SIG-M5 treated with dmso at 0.1 percent for 504 hours (cell line): ENCODE measurements around the gene CD2AP.
"Not testable (repeated sequence)": the region's sequence is repeated elsewhere in the genome, so short reads cannot be mapped to it uniquely, and the experiment has no call there.

Experiments
- DNase-seq: peaks from one replicate; lab custom pipeline; 2025; ENCODE audit not compliant: unreplicated experiment; lab: John Stamatoyannopoulos, UW

The CD2AP gene

DNA sequence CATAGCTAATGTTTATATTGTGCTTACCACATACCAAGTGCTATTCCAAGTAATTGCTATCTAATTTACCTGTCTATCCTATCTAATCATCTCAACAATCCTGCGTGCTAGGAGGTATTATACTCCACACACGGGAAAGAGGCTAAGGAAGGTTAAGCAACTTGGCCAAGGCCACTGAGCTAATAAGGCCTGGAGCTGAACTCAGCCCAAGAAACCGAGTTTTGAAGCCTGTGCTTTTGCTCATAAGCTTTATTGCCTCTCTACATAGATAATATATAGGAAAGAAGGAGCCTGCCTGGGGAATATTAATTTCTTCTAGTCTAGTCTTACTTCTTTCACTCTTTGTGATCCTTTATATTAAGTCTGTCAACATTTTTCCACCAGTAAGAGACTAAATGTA is 153.0 kb downstream of the CD2AP start:
- DNase-seq = no peak

DNA sequence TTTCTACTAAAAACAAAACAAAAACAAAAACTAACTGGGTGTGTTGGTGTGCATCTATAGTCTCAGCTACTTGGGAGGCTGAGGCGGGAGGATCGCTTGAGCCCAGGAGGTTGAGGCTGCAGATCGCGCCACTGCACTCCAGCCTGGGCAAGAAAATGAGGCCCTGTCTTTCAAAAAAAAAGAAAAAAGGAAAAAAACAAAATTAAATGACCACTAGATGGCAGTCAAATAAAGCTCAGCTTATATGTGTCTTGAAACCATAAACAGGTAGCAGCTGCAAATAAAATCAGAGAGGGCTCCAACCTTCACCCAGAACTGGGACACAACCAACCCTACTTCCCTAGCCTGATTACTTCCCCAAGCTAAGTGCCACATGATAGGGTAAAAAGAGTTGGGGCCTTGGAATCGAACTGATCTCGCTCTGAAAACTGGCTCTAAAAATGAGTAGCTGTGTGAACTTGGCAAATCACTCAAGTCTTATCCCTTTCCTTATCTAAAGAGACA is 153.7 kb downstream of the CD2AP start:
- peak; percentile 17 for DNase-seq

DNA sequence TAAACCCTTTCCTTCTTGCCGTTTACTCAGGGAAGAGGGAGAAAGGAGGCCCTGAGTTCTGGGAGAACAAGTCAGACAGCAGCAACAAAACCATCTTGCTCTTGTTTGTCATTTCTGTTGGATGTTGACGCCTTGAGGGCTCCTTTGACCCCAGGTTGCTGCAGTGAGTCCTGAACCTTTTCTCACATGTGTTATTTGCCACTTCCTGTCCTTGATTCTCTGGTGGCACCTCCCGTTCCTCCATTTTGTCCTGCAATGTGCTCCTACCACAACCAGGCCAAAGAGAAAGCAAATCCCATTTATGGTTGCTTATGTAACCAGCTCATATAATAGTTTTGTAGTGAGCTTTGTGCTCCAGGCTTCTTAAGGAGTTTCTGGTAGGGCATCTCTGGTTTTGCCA is 154.2 kb downstream of the CD2AP start:
- DNase-seq = no peak

DNA sequence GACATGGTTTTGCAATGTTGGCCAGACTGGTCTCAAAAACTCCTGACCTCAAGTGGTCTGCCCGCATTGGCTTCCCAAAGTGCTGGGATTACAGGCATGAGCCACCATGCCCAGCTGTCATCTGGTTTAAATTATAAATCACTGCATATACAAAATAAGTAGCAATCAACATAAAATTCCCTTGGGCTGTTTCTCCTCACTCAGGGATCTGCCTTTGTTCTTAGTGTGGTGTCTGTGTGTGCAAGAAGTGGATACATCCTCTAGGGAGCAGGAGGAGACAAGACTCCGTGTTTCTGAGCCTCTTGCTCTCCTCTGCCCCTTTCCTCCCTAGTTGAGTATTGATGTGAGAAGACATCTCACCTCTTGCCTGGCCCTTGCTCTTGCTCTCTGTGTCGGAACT is 155.6 kb downstream of the CD2AP start:
- DNase-seq = no peak

DNA sequence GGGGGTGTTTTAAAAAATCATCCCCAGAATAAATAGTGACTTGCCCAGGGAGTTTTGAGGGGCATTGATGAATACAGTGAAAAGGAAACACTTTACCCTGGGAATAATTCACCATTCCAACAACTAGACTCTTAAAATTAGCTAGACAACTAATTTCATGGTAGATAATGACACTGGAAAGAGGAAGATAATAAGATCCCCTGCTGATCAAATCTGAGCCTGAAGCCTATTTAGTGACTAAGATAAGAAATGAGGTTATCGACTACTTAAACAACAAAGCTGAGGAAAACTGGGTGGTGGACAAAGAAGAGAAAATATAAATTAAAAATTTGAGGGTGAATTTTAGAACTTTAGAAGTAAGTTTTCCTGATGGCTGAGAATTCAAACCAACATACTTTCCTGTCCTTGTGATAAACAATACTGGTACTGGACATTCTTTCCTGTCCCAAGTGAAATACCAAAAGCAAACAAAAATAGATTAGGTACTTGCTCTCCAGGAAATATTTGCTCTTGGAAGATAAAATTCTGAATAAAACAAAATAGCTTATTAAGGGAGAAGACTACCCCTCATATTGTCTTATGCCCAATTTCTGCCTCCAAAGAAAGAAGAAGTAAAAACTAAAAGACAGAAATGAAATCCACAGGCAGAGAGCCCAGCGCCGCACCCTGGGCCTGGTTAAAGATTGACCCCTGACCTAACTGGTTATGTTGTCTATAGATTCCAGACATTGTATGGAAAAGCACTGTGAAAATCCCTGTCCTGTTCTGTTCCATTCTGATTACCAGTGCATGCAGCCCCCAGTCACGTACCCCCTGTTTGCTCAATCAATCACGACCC is 156.8 kb downstream of the CD2AP start:
- no peak for DNase-seq

DNA sequence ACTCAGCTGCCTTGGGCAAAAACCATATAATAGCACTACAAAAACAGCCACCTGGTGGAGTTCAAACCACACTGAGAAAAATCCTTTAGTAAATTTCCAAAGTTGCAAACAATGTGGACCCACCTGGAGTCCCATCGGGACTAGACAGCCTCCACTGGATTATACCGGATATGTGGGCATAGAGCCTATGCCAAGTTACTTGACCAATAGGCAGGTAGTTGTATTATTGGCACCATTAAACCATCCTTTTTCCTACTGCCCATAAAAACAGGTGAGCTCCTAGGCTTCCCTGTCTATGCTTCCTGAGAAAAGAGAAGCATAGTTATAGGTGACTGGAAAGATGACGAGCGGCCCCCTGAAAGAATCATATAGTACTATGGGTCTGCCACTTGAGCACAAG is 169.1 kb downstream of the CD2AP start:
- DNase-seq = no peak

DNA sequence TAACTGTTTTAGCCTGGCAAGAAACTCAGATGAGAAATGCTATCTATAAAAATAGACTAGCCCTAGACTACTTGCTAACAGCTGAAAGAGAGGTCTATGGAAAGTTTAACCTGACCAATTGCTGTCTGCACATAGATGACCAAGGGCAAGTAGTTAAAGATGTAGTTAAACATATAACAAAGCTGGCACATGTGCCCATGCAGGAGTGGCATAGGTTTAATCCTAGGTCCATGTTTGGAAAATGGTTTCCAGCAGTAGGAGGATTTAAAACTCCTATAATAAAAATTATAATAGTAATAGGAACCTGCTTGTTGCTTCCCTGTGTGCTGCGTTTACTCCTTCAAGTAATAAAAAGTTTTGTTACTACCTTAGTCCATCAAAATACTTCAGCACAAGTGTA is 169.6 kb downstream of the CD2AP start:
- DNase-seq = no peak

DNA sequence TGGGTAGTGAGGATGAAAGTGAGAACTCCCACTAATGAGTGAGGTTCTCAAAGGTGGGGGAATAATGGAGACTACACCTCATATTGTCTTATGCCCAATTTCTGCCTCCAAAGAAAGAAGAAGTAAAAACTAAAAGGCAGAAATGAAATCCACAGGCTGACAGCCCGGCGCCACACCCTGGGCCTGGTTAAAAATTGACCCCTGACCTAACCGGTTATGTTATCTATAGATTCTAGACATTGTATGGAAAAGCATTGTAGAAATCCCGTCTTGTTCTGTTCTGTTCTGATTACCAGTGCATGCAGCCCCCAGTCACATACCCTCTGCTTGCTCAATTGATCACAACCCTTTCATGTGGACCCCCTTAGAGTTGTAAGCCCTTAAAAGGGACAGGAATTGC is 170.0 kb downstream of the CD2AP start:
- not testable (repeated sequence) for DNase-seq

DNA sequence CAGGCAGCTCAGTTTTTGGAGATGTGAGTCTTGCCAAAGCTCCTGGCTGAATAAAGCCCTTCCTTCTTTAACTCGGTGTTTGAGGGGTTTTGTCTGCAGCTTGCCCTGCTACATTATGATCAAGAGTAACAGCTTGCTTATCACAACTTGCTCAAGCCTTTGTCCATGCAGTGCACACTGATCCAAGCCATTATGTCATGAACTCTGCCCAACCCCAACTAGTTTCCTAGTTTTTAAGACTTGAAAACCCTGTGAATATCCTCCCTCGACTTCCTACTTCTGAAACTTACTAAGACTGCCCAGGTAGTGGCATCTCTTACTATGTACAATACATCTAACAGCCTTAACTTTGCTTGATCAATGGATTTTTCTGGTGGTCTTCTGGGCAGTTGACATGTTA is 170.4 kb downstream of the CD2AP start:
- DNase-seq = no peak

DNA sequence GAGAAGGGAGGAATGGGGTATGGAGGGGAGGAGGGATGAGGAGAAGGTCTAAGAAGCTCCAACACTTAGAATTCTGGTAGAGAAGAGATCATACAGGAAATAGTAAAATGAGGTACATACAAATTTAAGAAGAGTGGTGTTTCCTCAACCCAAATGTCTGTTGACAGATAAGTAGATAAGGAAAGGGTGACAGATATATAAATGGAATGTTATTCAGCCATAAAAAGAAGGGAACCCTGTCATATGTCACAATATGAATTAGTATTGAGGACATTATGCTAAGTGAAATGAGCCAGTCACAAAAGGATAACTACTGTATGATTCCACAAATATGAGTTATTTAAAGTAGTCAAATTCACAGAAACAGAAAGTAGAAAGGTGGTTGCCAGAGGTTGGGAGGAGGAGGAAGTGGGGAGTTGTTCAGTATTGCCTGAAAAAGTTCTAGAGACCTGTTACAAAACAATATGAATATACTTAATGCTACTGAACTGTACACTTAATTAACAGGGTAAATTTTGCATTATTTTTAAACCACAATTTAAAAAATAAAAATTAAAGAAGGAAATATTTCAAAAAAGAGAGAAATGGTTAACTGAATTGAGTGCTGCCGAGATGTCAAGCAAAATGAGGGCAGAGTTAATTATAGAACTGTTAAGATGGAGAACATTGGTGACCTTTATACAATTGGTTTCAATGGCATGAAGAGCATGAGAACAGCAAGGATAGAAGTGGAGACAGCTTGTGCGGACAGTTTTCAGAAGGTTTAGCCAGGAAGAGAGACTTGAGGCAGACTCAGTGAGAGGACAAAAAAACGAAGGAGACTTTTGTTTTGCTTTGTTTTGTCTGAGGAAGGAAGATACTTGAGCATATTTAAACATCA is 173.2 kb downstream of the CD2AP start:
- no peak for DNase-seq

DNA sequence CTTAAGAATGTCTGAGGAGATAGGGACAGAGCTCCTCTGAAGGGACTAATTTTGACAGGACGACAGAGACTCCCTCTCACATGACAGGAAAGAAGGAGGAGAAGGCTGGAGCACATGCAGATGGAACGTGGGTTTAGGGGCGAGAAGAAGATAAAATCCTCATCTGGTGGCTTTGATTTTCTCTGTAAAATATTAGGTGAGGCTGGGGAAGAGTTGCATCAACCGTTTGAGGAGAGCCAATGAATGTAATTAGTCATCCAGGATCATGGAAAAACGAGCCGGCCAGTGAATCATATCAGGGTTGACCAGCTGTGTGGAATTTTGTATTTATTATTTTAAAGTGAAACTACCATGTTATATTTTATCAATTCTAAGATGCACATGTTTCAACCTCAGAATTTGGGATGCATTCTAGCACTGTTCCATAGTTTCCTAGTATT is 173.9 kb downstream of the CD2AP start:
- DNase-seq = no peak

DNA sequence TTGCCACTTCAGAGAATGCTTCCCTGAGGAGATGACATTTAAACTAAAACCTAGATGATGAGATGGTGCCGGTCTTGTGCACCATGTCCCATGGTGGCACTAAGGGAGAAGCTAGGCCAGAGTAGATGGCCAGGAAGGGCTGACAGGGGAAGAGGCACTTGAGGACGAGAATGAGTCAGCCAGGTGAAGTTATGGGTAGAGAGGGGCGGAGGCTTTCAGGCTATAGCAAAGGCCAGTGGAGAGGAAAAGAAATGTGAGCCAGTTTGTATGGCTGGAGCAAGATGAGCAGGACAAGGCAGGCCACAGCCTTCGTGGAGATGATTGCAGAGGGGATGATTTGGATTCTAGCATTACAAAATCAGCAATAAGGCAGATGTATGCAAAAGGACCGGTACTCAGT is 176.1 kb downstream of the CD2AP start:
- DNase-seq = no peak

DNA sequence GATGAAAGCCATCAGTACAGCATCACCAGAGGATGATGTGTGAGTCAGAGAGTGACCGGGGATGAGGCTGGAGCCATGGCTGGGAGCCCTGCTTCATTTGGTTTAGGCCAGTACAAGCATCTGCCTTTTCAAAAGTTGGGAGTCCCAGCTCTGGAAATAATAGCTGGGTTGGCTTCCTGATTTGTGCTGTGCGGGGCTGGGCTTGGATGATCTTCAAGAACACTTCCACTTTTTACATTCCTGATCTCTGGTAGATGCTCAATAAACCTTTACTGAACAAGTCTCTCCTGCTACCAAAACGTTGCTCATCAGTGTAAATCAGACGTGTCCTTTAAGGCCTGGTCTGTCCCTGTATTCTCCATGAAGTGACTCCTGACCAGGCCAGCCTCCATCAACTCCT is 176.7 kb downstream of the CD2AP start:
- no peak for DNase-seq

DNA sequence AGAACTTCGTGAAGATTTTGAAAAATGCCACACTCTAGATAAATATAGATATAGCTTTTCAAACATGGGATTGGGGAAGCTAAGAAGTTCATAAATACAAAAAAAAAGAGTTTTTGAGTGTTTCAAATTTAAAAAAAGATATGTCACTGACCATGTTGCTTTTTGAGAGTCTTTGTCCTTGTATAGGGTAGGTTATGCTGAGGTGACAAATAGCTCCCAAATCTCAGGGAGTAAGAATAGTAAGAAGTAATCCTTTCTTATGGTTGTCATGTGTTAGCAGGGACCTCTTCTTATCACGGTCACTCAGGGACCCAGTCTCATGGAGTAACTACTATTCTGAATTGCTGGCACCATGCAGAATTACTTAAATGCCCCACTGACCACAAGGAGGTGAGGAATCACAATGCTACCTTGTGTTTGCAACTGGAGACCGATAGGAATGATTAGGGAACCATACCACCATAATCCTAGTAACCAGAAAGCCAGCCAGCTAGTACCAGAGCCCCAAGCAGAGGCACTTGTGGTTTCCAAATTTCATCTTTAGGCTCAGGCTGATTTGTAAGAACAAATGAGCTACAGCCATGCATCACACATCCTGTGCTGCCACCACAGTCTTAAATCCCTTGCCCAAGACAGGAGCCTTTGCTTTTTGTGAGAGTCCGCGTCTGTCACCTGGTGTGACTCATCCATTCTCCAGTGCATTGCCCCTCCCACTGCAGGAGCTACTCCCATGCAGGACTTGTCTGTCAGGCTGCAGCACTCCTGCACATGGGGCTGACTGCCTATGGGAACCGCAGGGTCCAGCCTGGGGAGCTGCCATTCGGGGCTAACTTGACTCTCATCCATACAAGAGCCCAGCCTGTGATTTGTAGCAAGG is 178.4 kb downstream of the CD2AP start:
- DNase-seq = peak; percentile 19

DNA sequence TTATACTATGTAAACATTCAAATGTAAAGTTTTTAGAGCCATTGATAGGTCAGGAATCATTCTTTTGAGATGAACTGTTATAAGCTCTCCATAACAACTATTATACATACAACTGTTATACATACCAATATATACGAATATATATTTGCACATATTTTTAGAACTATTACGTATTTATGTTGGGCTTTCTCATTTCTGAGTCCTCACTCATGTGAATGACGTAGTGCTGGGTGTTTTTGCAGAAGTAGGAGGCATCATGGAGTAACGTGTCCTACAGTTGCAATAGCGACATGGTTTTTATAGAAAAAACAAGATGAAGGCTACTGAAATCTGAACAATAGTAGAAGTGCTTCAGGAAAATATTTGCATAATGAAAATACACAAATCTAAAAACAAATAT is 184.4 kb downstream of the CD2AP start:
- no peak for DNase-seq

DNA sequence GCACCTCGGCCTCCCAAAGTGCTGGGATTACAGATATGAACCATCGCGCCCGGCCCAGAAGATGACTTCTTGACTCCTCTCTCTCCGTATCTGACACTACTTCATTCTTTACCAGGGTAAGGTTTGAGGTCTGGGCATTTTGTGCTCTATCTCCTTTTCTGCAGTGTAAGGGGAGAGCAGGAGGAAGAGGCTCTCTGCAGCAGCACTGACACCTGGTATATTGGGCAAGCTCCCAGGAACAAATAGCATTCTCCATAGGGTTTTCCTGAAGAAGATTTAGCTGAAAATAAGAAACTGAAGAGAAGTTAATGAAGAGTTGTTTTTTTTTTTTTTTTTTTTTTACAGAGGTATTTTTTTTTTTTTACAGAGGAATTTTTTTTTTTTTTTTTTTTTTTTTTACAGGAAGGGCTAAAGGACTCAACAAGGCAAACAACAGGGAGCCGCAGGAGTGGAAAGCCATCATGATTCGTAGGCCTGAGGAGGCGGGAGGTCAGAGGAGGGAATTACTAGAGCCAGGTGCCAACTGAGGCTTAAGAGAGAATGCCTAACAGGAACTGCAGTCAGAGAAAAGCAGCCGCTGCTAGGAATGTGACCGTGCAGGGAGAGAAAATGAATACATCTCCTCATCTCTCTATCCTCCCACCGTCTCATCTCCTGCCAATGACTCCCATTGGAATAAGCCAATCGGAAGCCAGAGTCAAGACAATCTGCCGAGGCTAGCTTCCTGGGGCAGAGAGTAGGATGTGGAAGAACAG is 186.1 kb downstream of the CD2AP start:
- no peak for DNase-seq

DNA sequence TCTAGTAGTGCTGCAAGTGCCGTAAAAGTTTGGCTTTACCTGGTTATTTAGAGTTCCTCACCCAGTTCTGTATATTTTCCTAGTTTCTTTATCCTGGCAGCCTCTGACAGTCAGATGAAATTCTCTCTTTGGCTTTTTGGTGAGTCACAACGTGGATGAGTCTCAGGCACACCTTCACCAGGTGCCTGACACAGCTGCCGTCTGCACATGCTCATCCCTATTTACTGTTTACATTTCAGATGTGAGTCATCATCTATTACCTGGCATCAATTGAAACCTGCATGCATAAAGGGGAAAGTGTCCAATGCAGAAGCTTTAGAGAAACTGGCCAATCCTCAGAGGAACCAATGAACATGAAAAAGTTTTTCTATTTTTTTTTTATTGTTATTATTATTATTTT is 187.5 kb downstream of the CD2AP start:
- DNase-seq = no peak

DNA sequence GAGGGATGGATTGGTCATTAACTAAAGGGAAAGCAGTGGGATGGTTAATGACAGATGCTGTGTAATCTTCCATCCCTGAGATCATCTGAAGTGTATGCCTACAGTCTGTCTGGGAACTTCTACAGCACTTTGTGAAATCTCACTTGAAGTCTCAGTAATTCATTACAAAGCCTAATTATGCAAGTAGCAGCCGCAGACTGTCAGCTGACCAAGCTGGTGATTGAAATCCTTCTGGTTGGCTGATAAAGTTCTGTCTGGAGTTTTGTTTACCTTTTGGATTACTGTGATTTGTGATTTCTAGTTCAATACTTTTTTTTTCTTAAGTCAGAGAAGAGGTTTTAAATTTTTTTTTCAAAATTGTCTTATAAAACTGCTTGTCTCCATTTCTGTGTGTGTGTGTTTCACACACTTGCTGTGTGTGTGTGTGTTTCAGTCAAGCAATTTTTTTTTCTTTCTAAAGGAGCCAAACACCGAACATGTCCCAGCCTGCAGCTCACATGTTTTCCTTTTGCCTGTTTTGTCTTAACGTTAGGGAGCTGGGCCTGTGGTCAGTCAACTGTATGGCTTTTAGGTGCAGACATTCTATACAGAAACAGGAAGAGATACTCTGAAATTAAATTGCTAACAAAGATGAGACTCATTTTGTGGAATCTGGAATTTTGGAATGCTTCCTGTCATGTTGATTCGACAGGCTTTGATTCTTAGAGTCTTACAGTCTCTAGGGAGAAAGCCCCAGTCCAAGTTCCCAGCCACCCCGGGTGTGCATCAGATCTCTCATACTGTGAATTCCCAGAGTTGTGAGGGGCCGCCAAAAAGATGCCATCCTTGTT is 192.3 kb downstream of the CD2AP start:
- DNase-seq = no peak

DNA sequence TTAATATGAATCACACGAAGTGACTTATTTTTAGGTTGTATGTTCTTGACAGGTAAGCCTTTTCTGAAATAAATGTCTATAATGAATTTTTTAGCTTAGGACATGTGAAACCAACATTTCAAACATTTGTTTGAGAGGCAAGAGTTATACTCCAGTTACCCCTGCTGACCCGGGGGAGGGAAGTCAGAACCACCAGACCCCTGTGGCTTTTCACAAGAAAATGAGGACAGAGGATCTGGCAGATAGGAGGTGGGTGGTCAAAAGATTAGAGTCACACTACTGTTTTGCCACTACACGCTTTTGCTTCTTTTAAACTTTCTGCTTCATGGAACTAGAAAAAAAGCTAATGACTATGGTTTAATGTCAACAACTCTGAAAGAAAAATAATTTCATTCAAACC is 193.3 kb downstream of the CD2AP start:
- DNase-seq = no peak
